ENCODE measurements around the gene CSF2RB.

CSF2RB gene

DNA sequence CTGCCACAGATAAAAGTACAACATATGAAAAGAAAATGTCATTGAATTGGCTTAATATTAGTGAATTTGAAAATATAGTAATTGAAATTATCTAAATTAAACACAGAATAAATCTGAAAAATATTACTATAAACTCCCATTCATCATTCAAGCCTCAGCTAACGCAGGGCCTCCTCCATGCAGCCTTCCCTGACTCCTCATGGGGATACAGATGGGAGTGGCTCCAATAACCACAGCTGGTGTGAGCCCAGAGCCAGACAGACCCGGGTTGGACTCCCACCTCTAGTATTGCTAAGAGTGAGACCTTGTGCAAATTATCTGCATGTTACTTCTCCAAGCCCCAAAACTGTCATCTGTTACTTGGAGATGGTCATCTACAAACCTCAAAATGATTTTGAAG is 44.9 kb downstream of the CSF2RB start:
- TF ChIP-seq SIN3A (IDR thresholded peaks at IDR 0.05; ENCODE audit: borderline replicate concordance, insufficient read depth, low read length) (no peak), REST (IDR thresholded peaks at IDR 0.05; ENCODE audit: insufficient read depth in 1 of 2, low read depth in 2 of 2, low read length in 2 of 2) (no peak), FOXP2 (optimal IDR thresholded peaks at IDR 0.05; ENCODE audit: borderline replicate concordance, extremely low read depth, extremely low read length, insufficient read depth) (no peak), TAF1 (IDR thresholded peaks at IDR 0.05; ENCODE audit: borderline replicate concordance, insufficient read depth, low read length) (no peak), POLR2AphosphoS5 (IDR thresholded peaks at IDR 0.05; ENCODE audit: low read depth, low read length) (no peak)

- TF ChIP-seq TAF1 (IDR thresholded peaks at IDR 0.05; ENCODE audit: borderline replicate concordance, insufficient read depth, low read length) (no peak), FOXP2 (optimal IDR thresholded peaks at IDR 0.05; ENCODE audit: borderline replicate concordance, extremely low read depth, extremely low read length, insufficient read depth) (no peak), REST (IDR thresholded peaks at IDR 0.05; ENCODE audit: insufficient read depth in 1 of 2, low read depth in 2 of 2, low read length in 2 of 2) (no peak), POLR2AphosphoS5 (IDR thresholded peaks at IDR 0.05; ENCODE audit: low read depth, low read length) (no peak), SIN3A (IDR thresholded peaks at IDR 0.05; ENCODE audit: borderline replicate concordance, insufficient read depth, low read length) (no peak)
Measured at GRCh38 chr22:36961626-36962025, 48.2 kb downstream of the CSF2RB start.

GRCh38 chr22:36963302-36963701 is 49.9 kb downstream of the CSF2RB start:
- TF ChIP-seq FOXP2 (optimal IDR thresholded peaks at IDR 0.05; ENCODE audit: borderline replicate concordance, extremely low read depth, extremely low read length, insufficient read depth) (no peak), POLR2AphosphoS5 (IDR thresholded peaks at IDR 0.05; ENCODE audit: low read depth, low read length) (no peak), REST (IDR thresholded peaks at IDR 0.05; ENCODE audit: insufficient read depth in 1 of 2, low read depth in 2 of 2, low read length in 2 of 2) (no peak), SIN3A (IDR thresholded peaks at IDR 0.05; ENCODE audit: borderline replicate concordance, insufficient read depth, low read length) (no peak), TAF1 (IDR thresholded peaks at IDR 0.05; ENCODE audit: borderline replicate concordance, insufficient read depth, low read length) (no peak)

DNA sequence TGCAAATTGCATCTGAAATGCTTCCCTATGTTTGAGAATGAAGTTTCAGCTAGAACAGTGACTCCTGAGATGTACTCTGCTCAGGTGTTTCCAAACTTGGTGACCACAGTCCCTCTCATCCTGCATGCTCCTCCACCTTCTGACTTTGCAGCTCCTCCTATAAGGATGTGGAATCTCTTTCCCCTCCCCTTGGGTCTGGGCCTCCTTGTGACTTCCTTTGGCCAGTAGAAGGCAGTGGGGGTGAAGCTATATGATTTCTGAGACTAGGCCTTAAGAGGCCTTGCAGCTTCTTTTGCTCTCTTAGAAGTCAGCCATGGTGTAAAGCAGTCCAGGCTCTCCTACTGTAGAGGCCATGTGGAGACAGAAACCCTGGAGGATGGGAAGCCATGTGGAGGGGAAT is 50.7 kb downstream of the CSF2RB start:
- TF ChIP-seq TAF1 (IDR thresholded peaks at IDR 0.05; ENCODE audit: borderline replicate concordance, insufficient read depth, low read length) (no peak), SIN3A (IDR thresholded peaks at IDR 0.05; ENCODE audit: borderline replicate concordance, insufficient read depth, low read length) (no peak), REST (IDR thresholded peaks at IDR 0.05; ENCODE audit: insufficient read depth in 1 of 2, low read depth in 2 of 2, low read length in 2 of 2) (no peak), FOXP2 (optimal IDR thresholded peaks at IDR 0.05; ENCODE audit: borderline replicate concordance, extremely low read depth, extremely low read length, insufficient read depth) (no peak), POLR2AphosphoS5 (IDR thresholded peaks at IDR 0.05; ENCODE audit: low read depth, low read length) (no peak)

DNA sequence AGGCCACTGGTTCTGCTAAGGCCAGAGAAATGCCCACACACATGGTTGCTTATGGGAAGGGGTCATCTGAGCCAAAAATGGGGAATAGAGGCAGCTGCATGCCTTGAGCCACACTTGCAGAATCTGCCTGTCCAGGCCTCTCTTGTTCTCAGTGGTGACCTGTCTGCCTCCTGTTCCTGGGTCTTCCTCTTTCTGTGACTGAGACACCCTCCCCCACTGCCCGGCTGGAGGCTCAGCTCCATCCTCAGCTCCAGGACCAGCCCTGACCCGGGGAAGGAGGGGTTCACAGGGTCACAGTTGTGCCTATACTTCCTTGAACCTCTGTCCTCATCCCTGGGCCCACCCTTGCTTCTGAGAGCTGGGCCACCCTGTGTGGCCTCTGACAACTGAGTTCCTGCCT is 52.3 kb downstream of the CSF2RB start:
- no peak for TF ChIP-seq REST (IDR thresholded peaks at IDR 0.05; ENCODE audit: insufficient read depth in 1 of 2, low read depth in 2 of 2, low read length in 2 of 2)
